NCI-H187 treated with DMSO at 0.1 percent for 48 hours (cell line): ENCODE measurements around the gene LIPE.

Experiments
- DNase-seq: peaks from one replicate; lab custom pipeline; 2025; lab: John Stamatoyannopoulos, UW

LIPE gene

GRCh38 chr19:42352301-42353259, 74.6 kb downstream of the LIPE start:
- DNase-seq = no peak
